ENCODE results near the gene GBA2.

GBA2 gene

GRCh38 chr9:35688558-35689541 is 60.2 kb downstream of the GBA2 start:
- TF ChIP-seq YY1 (IDR thresholded peaks at IDR 0.05; ENCODE audit: insufficient read depth, insufficient read length) (no peak), SUZ12 (IDR thresholded peaks at IDR 0.05; ENCODE audit: extremely low read depth, insufficient read depth, insufficient read length) (no peak), ZNF274 (IDR thresholded peaks at IDR 0.05; ENCODE audit: low read depth, low read length) (no peak)

GRCh38 chr9:35687972-35688557 is 61.0 kb downstream of the GBA2 start:
- Histone ChIP-seq H3K36me3 (ENCODE audit: insufficient read depth, insufficient read length, low read length) (peaks cover 62% of the 10 kb centered on the region), H3K4me3 (ENCODE audit: insufficient read length, low read depth) (peak overlapping the region; percentile 90), H3K27me3 (ENCODE audit: insufficient read depth, insufficient read length) (no peaks in the 10 kb centered on the region), H3K9me3 (ENCODE audit: insufficient read depth, low read length) (no peaks in the 10 kb centered on the region), H3K4me1 (ENCODE audit: insufficient read depth, insufficient read length) (peaks cover 22% of the 10 kb centered on the region), H3K9ac (ENCODE audit: insufficient read length, low read depth) (peak overlapping the region; percentile 98)
- no peak for TF ChIP-seq SUZ12 (IDR thresholded peaks at IDR 0.05; ENCODE audit: extremely low read depth, insufficient read depth, insufficient read length)
- no peak for TF ChIP-seq YY1 (IDR thresholded peaks at IDR 0.05; ENCODE audit: insufficient read depth, insufficient read length)
- no peak for TF ChIP-seq ZNF274 (IDR thresholded peaks at IDR 0.05; ENCODE audit: low read depth, low read length)
- no peak for DNase-seq (ENCODE audit: low read depth, low spot score)

More at GRCh38 chr9:35688558-35689541, 60.2 kb downstream of the GBA2 start:
- Histone ChIP-seq H3K9ac (ENCODE audit: insufficient read length, low read depth) (peak overlapping the region; percentile 98), H3K9me3 (ENCODE audit: insufficient read depth, low read length) (no peaks in the 10 kb centered on the region), H3K4me3 (ENCODE audit: insufficient read length, low read depth) (peak overlapping the region; percentile 90), H3K4me1 (ENCODE audit: insufficient read depth, insufficient read length) (peaks cover 22% of the 10 kb centered on the region), H3K27me3 (ENCODE audit: insufficient read depth, insufficient read length) (no peaks in the 10 kb centered on the region), H3K36me3 (ENCODE audit: insufficient read depth, insufficient read length, low read length) (peaks cover 57% of the 10 kb centered on the region)
- DNase-seq (ENCODE audit: low read depth, low spot score): no peak

- no peak for DNase-seq (ENCODE audit: low read depth, low spot score)
Measured at GRCh38 chr9:35687306-35687705, 61.7 kb downstream of the GBA2 start.

More at GRCh38 chr9:35687306-35687705, 61.7 kb downstream of the GBA2 start:
- H3K9ac ChIP-seq (ENCODE audit: insufficient read length, low read depth): peak overlapping the region; percentile 8
- no peaks in the 10 kb centered on the region for H3K27me3 ChIP-seq (ENCODE audit: insufficient read depth, insufficient read length)
- TF ChIP-seq ZNF274 (IDR thresholded peaks at IDR 0.05; ENCODE audit: low read depth, low read length) (no peak), YY1 (IDR thresholded peaks at IDR 0.05; ENCODE audit: insufficient read depth, insufficient read length) (no peak), SUZ12 (IDR thresholded peaks at IDR 0.05; ENCODE audit: extremely low read depth, insufficient read depth, insufficient read length) (no peak)
- no peaks in the 10 kb centered on the region for H3K9me3 ChIP-seq (ENCODE audit: insufficient read depth, low read length)
- H3K4me3 ChIP-seq (ENCODE audit: insufficient read length, low read depth): no peak overlapping the region
- peaks cover 70% of the 10 kb centered on the region for H3K36me3 ChIP-seq (ENCODE audit: insufficient read depth, insufficient read length, low read length)
- peaks cover 25% of the 10 kb centered on the region for H3K4me1 ChIP-seq (ENCODE audit: insufficient read depth, insufficient read length)
